GM12892 (cell line): ENCODE measurements around the gene GRK1.

Experiments
- POLR2A ChIP-seq: IDR thresholded peaks from 2 replicates; pipeline ENCODE4 v1.6.1; 2011; ENCODE audit warnings: low read depth, low read length, control low read depth
- POLR2AphosphoS5 ChIP-seq: IDR thresholded peaks from 2 replicates; pipeline ENCODE4 v1.6.1; 2011; ENCODE audit warnings: low read depth, low read length, control low read depth
- TAF1 ChIP-seq: IDR thresholded peaks from 2 replicates; pipeline ENCODE4 v1.6.1; 2011; ENCODE audit warnings: low read depth, mild to moderate bottlenecking, control low read depth, low read length, borderline replicate concordance

GRCh38 chr13:113642563-113642962 is 24.5 kb upstream of the GRK1 start:
- TF ChIP-seq TAF1 = no peak
- no peak for TF ChIP-seq POLR2A
- no peak for TF ChIP-seq POLR2AphosphoS5
